ENCODE data around the gene RGL3. TPM values are rescaled to one million over a fixed set of nuclear protein-coding genes. Genes with fewer than 3 reads are reported as not detected.

RGL3 gene
- total RNA-seq, 1 experiment from 2014 or later, result 65.9 TPM

DNA sequence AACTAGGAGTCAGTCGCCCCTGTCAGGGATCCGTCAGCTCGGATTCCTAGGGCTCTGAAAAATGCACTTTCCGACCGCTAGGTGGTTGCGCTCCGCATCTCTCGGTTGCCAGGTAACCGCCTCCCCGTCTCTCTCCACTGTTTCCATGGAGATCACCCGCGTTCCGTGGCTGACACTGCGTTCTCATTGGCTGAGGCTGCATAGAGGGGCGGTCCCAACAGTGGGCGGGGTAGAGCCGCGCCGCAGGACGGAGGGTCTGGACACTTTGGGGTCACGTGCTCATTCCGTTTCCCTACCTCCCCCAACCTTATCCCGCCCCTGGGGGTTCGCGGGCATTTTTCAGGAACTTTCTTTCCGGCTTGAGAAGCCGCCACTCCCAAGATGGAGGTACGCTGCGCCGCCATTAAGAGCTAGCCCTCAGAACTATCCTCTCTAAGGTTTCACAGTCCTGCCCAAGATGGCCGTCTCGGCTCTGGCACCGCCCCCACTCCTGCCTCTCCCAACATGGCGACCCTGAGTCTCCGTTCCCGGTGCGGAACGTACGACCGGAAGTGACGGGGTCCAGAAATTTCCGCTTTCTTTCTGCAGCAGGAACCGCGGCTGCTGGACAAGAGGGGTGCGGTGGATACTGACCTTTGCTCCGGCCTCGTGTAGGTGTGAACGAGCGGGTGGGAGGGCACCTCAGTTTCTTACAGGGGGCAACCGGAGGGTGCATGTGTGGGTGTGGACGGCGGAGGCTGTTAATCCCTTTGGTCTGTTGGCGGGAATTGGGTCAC lies 16.1 kb upstream of the RGL3 start, which contains the start of the genes ODAD3 and PRKCSH:
Gene ODAD3, minus strand, starts transcription at position 65 of the 776 bp plus-strand sequence. CDS start 105 bp downstream, outside the sequence.
Gene PRKCSH, plus strand, starts transcription at position 579 of the 776 bp plus-strand sequence. CDS start 483 bp downstream, outside the sequence.
- Histone ChIP-seq H3K56ac (ENCODE audit: insufficient read length, low read depth, low read length) (no peak within 1 kb of the TSS), H3T11ph (ENCODE audit: low read length) (peak within 1 kb of the TSS; percentile 68), H3K4ac (ENCODE audit: low read depth, low read length) (no peak within 1 kb of the TSS; the same call in 1 of the 2 replicates), H3K23ac (ENCODE audit: insufficient read length, low read depth, low read length) (no peak within 1 kb of the TSS), H3K23me2 (ENCODE audit: insufficient read length, low read depth, low read length, poor library complexity, severe bottlenecking) (peaks cover 9% of the 10 kb centered on the region), H4K91ac (ENCODE audit: insufficient read length, low read depth, low read length) (no peak within 1 kb of the TSS), H3K9ac (ENCODE audit: extremely low read depth, insufficient read length, low read length) (peak within 1 kb of the TSS; percentile 96), H3K4me2 (ENCODE audit: insufficient read depth, insufficient read length, low read length) (peak within 1 kb of the TSS; percentile 94), H2BK20ac (ENCODE audit: low read depth, low read length, poor library complexity, severe bottlenecking) (no peak within 1 kb of the TSS), H3K4me1 (ENCODE audit: insufficient read depth, low read length) (peaks cover 3% of the 10 kb centered on the region; the same call in 1 of the 2 replicates), H2AFZ (ENCODE audit: low read length) (no peak within 1 kb of the TSS), H3K79me1 (ENCODE audit: insufficient read depth, low read depth, low read length, poor library complexity, severe bottlenecking) (peaks cover 7% of the 10 kb centered on the region), H2AK5ac (ENCODE audit: insufficient read length, low read length) (no peak within 1 kb of the TSS), H4K5ac (ENCODE audit: insufficient read length, low read depth, low read length) (peak within 1 kb of the TSS; percentile 80), H3K9me3 (ENCODE audit: control insufficient read depth, low read depth, low read length) (no peaks in the 10 kb centered on the region), H2BK15ac (ENCODE audit: low read depth, low read length) (no peak within 1 kb of the TSS; the same call in 1 of the 2 replicates), H2BK12ac (ENCODE audit: insufficient read length, low read depth, low read length) (no peak within 1 kb of the TSS), H2BK5ac (ENCODE audit: insufficient read length, low read length) (peak within 1 kb of the TSS; percentile 43), H3K27ac (ENCODE audit: insufficient read length, low read depth, low read length) (no peak within 1 kb of the TSS), H4K8ac (replicated peaks; ENCODE audit: insufficient read length, low read depth, low read length) (no peak within 1 kb of the TSS), H3K18ac (ENCODE audit: insufficient read length, low read depth, low read length) (peak within 1 kb of the TSS; percentile 80), H2BK120ac (ENCODE audit: low read depth, low read length, poor library complexity, severe bottlenecking) (no peak within 1 kb of the TSS), H4K20me1 (ENCODE audit: control insufficient read depth, insufficient read depth, insufficient read length) (no peaks in the 10 kb centered on the region), H3K14ac (ENCODE audit: insufficient read depth, low read length) (peak within 1 kb of the TSS; percentile 94), H3K27me3 (ENCODE audit: insufficient read depth, low read length) (no peaks in the 10 kb centered on the region), H3K79me2 (ENCODE audit: insufficient read depth, low read length) (peaks cover 4% of the 10 kb centered on the region; the same call in 1 of the 2 replicates)
- Mint-ChIP-seq H3K36me3 (ENCODE audit: insufficient read depth in 1 of 3, low read depth in 3 of 3) (peaks cover 24 to 40% (median 40%) of the 10 kb centered on the region in 3 experiments), H3K4me3 (peak within 1 kb of the TSS; percentile 98 to 100), H3K9me3 (no peaks in the 10 kb centered on the region), H3K27me3 (ENCODE audit: low read depth) (peaks cover 2% of the 10 kb centered on the region; the same call in 1 of the 2 replicates), H3K4me1 (peaks cover 10 to 17% of the 10 kb centered on the region in 2 experiments), H3K27ac (peak within 1 kb of the TSS; percentile 98 to 100 (median 100))
- WGBS (ENCODE audit: extremely low coverage, insufficient read length, low lambda C conversion rate), result no CpG with 5 or more reads among the region's 53 CpGs
- TF ChIP-seq, protein P1, sequence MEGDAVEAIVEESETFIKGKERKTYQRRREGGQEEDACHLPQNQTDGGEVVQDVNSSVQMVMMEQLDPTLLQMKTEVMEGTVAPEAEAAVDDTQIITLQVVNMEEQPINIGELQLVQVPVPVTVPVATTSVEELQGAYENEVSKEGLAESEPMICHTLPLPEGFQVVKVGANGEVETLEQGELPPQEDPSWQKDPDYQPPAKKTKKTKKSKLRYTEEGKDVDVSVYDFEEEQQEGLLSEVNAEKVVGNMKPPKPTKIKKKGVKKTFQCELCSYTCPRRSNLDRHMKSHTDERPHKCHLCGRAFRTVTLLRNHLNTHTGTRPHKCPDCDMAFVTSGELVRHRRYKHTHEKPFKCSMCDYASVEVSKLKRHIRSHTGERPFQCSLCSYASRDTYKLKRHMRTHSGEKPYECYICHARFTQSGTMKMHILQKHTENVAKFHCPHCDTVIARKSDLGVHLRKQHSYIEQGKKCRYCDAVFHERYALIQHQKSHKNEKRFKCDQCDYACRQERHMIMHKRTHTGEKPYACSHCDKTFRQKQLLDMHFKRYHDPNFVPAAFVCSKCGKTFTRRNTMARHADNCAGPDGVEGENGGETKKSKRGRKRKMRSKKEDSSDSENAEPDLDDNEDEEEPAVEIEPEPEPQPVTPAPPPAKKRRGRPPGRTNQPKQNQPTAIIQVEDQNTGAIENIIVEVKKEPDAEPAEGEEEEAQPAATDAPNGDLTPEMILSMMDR (conservative IDR thresholded peaks at IDR 0.05), result peak; percentile 93
- DNase-seq, result peak; percentile 99

All from H9 (cell line).